Neural progenitor cell (in vitro differentiated cells): ENCODE measurements around the gene INPP5F. TPM values are rescaled to one million over a fixed set of nuclear protein-coding genes. Genes with fewer than 3 reads are reported as not detected.

ENCODE experiments used
- DNase-seq: peaks from one replicate; pipeline ENCODE4 v3.0.0-alpha.2; 2016; ENCODE audit warnings: low spot score
- H2AFZ ChIP-seq: fragments of 200-600 bp; sonication (generic); replicated peaks from 2 replicates; pipeline ENCODE4 v1.6.1; 2016; ENCODE audit warnings: antibody characterized with exemption
- H3F3A ChIP-seq: fragments of 200-600 bp; sonication (generic); 2 replicates; pipeline ENCODE4 v1.6.1; 2016; ENCODE audit warnings: antibody characterized with exemption, low read depth
- H3K27ac ChIP-seq: fragments of 200-600 bp; sonication (generic); 2 replicates; pipeline ENCODE4 v1.5.1; 2016; ENCODE audit warnings: mild to moderate bottlenecking
- H3K27me3 ChIP-seq: fragments of 200-600 bp; sonication (generic); 2 replicates; pipeline ENCODE4 v1.6.1; 2016; ENCODE audit warnings: mild to moderate bottlenecking, moderate library complexity
- H3K36me3 ChIP-seq: fragments of 200-600 bp; sonication (generic); 2 replicates; pipeline ENCODE4 v1.5.1; 2016
- H3K4me1 ChIP-seq: fragments of 200-600 bp; sonication (generic); 2 replicates; pipeline ENCODE4 v1.6.1; 2016; ENCODE audit warnings: mixed run types
- H3K4me2 ChIP-seq: fragments of 200-600 bp; sonication (generic); 2 replicates; pipeline ENCODE4 v1.6.1; 2016
- H3K4me3 ChIP-seq: fragments of 200-600 bp; sonication (generic); 2 replicates; pipeline ENCODE4 v1.5.1; 2016
- H3K79me2 ChIP-seq: fragments of 200-600 bp; sonication (generic); 2 replicates; pipeline ENCODE4 v1.6.1; 2016; ENCODE audit warnings: low read depth
- H3K9ac ChIP-seq: fragments of 200-600 bp; sonication (generic); 2 replicates; pipeline ENCODE4 v1.6.1; 2016
- H3K9me3 ChIP-seq: fragments of 200-600 bp; sonication (generic); 2 replicates; pipeline ENCODE4 v1.5.1; 2016; ENCODE audit warnings: low read depth
- H4K20me1 ChIP-seq: fragments of 200-600 bp; sonication (generic); 2 replicates; pipeline ENCODE4 v1.6.1; 2016; ENCODE audit warnings: low read depth
- H3K27ac Mint-ChIP-seq: 3 replicates; pipeline ENCODE4 v1.8.0; 2021; ENCODE audit warnings: mixed read lengths
- H3K27me3 Mint-ChIP-seq: 2 replicates; pipeline ENCODE4 v1.8.0; 2022; ENCODE audit warnings: low read depth, mild to moderate bottlenecking, inconsistent platforms, moderate library complexity, mixed read lengths; ENCODE audit not compliant: insufficient read depth
- H3K36me3 Mint-ChIP-seq: 3 replicates; pipeline ENCODE4 v1.8.0; 2021; ENCODE audit warnings: mixed read lengths
- H3K4me1 Mint-ChIP-seq: 3 replicates; pipeline ENCODE4 v1.8.0; 2021; ENCODE audit warnings: mixed read lengths
- H3K4me3 Mint-ChIP-seq: 3 replicates; pipeline ENCODE4 v1.8.0; 2021; ENCODE audit warnings: mild to moderate bottlenecking, moderate library complexity, mixed read lengths
- H3K9me3 Mint-ChIP-seq: 3 replicates; pipeline ENCODE4 v1.8.0; 2020; ENCODE audit warnings: mixed read lengths
- EZH2 ChIP-seq: fragments of 200-600 bp; sonication (generic); IDR thresholded peaks from 2 replicates; pipeline ENCODE4 v1.6.1; 2017; ENCODE audit warnings: antibody characterized with exemption, mild to moderate bottlenecking, moderate library complexity
- EZH2phosphoT487 ChIP-seq: fragments of 200-600 bp; sonication (generic); IDR thresholded peaks from 2 replicates; pipeline ENCODE4 v1.6.1; 2017; ENCODE audit warnings: antibody characterized with exemption
- total RNA-seq: library from RNA; depleted of rRNA; stranded (reverse); fragments of >200 nt; gene quantifications from 2 replicates; pipeline ENCODE4 v1.2.3, GENCODE V29; 2015; ENCODE audit warnings: low replicate concordance
- TF ChIP-seq, protein P1 (sequence below): fragments of 200-600 bp; sonication (generic); IDR thresholded peaks from 2 replicates; pipeline ENCODE4 v1.5.1; 2017; ENCODE audit warnings: antibody characterized with exemption, mild to moderate bottlenecking

INPP5F gene
- total RNA-seq, 1 donor from 2014 or later: 167 TPM

DNA sequence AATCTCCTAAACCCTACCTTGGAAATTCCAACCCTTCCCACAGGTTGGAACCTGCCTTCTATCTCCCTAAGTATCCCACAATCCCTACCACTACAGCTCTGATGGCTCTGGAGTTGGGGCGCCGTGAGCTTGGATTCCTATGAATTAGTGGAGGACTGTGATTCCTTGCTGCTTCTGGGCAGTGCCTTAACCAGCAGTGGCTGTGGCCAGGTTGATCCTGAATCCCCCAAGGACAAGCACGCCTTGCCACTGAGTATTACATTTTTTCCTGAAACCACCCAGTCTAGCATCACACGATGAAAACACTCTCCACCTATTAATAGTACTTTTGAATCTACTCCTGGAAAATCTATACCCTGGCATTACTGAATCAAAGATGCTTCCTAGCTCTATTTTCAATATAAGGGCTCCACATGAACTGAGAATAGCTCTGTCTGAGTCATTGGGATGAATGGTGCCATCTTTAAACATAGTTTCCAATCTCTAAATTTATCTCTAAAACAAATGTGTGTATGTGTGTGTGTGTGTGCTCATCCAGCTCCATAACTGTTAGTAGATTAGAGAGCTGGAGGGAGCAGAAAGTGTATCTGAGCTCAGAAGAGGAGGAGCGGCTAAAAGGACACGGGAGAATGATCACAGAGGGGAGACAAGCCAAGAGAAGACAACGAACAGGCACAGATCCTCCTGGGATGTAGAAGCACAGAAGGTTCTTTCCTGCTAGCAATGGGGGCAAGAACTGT, 11.9 kb upstream of the INPP5F start:
- H3K36me3 Mint-ChIP-seq: no peaks in the 10 kb centered on the region
- Histone ChIP-seq H3K4me3 (no peak overlapping the region), H3F3A (peaks cover 17% of the 10 kb centered on the region), H4K20me1 (no peaks in the 10 kb centered on the region), H3K79me2 (no peaks in the 10 kb centered on the region), H3K27me3 (no peaks in the 10 kb centered on the region), H3K9ac (no peak overlapping the region), H3K4me1 (peaks cover 17% of the 10 kb centered on the region), H3K27ac (no peak overlapping the region), H2AFZ (no peak overlapping the region), H3K9me3 (no peaks in the 10 kb centered on the region), H3K4me2 (no peak overlapping the region), H3K36me3 (no peaks in the 10 kb centered on the region)
- H3K27me3 Mint-ChIP-seq: peaks cover 2% of the 10 kb centered on the region
- H3K4me1 Mint-ChIP-seq: peaks cover 29% of the 10 kb centered on the region
- H3K27ac Mint-ChIP-seq: peak overlapping the region; percentile 26
- DNase-seq: no peak
- peak overlapping the region; percentile 30 for H3K4me3 Mint-ChIP-seq
- TF ChIP-seq EZH2phosphoT487 (no peak), EZH2 (no peak)
- TF ChIP-seq, protein P1, sequence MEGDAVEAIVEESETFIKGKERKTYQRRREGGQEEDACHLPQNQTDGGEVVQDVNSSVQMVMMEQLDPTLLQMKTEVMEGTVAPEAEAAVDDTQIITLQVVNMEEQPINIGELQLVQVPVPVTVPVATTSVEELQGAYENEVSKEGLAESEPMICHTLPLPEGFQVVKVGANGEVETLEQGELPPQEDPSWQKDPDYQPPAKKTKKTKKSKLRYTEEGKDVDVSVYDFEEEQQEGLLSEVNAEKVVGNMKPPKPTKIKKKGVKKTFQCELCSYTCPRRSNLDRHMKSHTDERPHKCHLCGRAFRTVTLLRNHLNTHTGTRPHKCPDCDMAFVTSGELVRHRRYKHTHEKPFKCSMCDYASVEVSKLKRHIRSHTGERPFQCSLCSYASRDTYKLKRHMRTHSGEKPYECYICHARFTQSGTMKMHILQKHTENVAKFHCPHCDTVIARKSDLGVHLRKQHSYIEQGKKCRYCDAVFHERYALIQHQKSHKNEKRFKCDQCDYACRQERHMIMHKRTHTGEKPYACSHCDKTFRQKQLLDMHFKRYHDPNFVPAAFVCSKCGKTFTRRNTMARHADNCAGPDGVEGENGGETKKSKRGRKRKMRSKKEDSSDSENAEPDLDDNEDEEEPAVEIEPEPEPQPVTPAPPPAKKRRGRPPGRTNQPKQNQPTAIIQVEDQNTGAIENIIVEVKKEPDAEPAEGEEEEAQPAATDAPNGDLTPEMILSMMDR: no peak
- peaks cover 7% of the 10 kb centered on the region for H3K9me3 Mint-ChIP-seq

DNA sequence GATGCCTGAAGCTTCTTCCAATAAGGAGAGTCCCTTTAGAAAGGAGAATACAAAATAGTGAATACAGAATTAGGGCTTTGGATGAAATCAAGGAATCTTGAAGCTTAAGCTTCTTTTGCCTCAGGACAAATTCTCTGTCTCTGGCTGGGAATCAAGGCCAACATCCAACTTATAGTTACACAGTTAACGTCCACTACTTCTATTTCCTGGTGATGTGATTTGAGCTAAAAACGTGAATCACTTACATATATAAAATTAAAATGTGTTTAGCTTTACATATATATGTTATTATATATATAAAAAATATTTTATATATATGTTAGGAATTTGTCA, 11.4 kb upstream of the INPP5F start:
- Histone ChIP-seq H3K4me3 (no peak overlapping the region), H3K27ac (no peak overlapping the region), H3K9me3 (no peaks in the 10 kb centered on the region), H3K36me3 (no peaks in the 10 kb centered on the region), H2AFZ (no peak overlapping the region), H3F3A (peaks cover 17% of the 10 kb centered on the region), H3K27me3 (no peaks in the 10 kb centered on the region), H3K4me1 (peaks cover 17% of the 10 kb centered on the region), H3K4me2 (no peak overlapping the region), H4K20me1 (no peaks in the 10 kb centered on the region), H3K9ac (no peak overlapping the region), H3K79me2 (no peaks in the 10 kb centered on the region)
- H3K27ac Mint-ChIP-seq: peak overlapping the region; percentile 26
- no peaks in the 10 kb centered on the region for H3K36me3 Mint-ChIP-seq
- peaks cover 2% of the 10 kb centered on the region for H3K27me3 Mint-ChIP-seq
- peaks cover 6% of the 10 kb centered on the region for H3K9me3 Mint-ChIP-seq
- no peak overlapping the region for H3K4me3 Mint-ChIP-seq
- TF ChIP-seq, protein P1: no peak
- no peak for TF ChIP-seq EZH2
- H3K4me1 Mint-ChIP-seq: peaks cover 29% of the 10 kb centered on the region
- no peak for DNase-seq

DNA sequence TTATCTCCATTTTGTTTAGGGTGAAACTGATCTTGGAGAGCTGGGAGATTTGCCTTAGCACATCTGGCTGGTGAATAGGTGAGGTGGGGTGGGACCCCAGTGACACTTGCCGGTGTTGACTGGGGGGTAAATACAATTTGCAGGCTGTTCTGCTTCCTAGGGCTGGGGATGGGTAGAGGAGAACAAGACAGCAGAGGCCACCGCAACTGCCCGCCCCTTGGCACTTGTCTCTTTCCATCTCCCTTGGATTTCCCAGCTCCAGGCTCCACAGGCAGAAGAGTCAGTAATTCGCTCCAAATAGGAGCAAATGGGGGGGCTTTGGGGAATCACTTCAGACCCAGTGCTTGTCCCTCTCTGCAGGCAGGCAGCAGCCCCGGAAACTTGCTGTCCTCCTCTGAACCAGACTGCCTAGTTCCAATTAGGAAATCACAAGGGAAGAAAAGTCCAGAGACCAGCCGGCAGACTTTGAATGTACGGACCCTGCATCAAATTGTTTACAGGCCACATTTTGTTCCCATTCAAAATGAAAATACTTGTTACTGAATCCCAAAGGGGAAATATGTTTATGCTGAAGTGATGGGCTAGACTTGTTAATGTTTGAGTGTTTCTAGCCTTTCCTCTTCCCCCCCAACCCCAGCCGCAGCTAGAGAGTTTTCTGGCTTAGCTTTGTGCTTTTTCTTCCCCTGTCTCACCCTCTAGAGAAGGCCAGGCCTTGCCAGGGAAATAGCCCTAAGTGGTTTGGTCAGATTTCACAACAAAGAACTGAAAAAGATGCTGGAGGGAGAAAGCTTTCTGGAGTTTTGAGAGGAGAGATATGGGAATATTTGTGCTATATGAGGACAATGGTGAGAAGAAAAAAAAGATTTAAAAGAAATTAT, 10.0 kb upstream of the INPP5F start:
- DNase-seq: peak; percentile 24
- Histone ChIP-seq H3K9ac (no peak overlapping the region), H4K20me1 (no peaks in the 10 kb centered on the region), H3K27ac (peak overlapping the region; percentile 71), H3K4me1 (peaks cover 17% of the 10 kb centered on the region), H3K9me3 (peaks cover 1% of the 10 kb centered on the region), H3K27me3 (no peaks in the 10 kb centered on the region), H3K79me2 (no peaks in the 10 kb centered on the region), H3F3A (peaks cover 17% of the 10 kb centered on the region), H2AFZ (peak overlapping the region; percentile 89), H3K36me3 (no peaks in the 10 kb centered on the region), H3K4me3 (no peak overlapping the region), H3K4me2 (peak overlapping the region; percentile 43)
- Mint-ChIP-seq H3K27ac (peak overlapping the region; percentile 87), H3K4me3 (no peak overlapping the region), H3K9me3 (peaks cover 13% of the 10 kb centered on the region), H3K4me1 (peaks cover 32% of the 10 kb centered on the region), H3K36me3 (peaks cover 4% of the 10 kb centered on the region), H3K27me3 (peaks cover 6% of the 10 kb centered on the region)
- TF ChIP-seq EZH2phosphoT487 (no peak), EZH2 (no peak)
- TF ChIP-seq, protein P1: no peak
